IMR-90 (cell line): ENCODE measurements around the gene MYT1. TPM values are rescaled to one million over a fixed set of nuclear protein-coding genes. Genes with fewer than 3 reads are reported as not detected.

Experiments used
- ATAC-seq: fragments of 200-7000 bp; cut with Tn5 transposase; 2 replicates; pipeline ENCODE4 v1.9.1; 2020; ENCODE audit warnings: low read depth, mild to moderate bottlenecking, moderate library complexity
- BruUV-seq: library from RNA; stranded (reverse); fragments of 400-500 nt; replicated peaks from 2 replicates; lab custom pipeline; 2021; lab: Mats Ljungman, UMichigan
- CTCF ChIA-PET: fragments of 300-600 bp; formaldehyde crosslinking; extraction: SDS; loops from one replicate; lab custom pipeline; 2021; ENCODE audit warnings: antibody characterized with exemption; lab: Yijun Ruan, JAX
- POLR2A ChIA-PET: fragments of 300-600 bp; sonication (Branson Sonifier 250); formaldehyde crosslinking; loops from one replicate; lab custom pipeline; 2022; ENCODE audit warnings: antibody characterized with exemption; ENCODE audit not compliant: unreplicated experiment; lab: Charles Lee
- DNase-seq: peaks from one replicate; pipeline ENCODE4 v3.0.0; 2013
- H2AFZ ChIP-seq: replicated peaks from 2 replicates; pipeline ENCODE3; 2013; ENCODE audit warnings: low read length, mild to moderate bottlenecking; ENCODE audit not compliant: poor library complexity
- H2AK5ac ChIP-seq: 2 replicates; pipeline ENCODE4 v1.6.1; 2013; ENCODE audit warnings: low read depth, low read length, inconsistent platforms
- H2AK9ac ChIP-seq: replicated peaks from 2 replicates; pipeline ENCODE3; 2013; ENCODE audit warnings: mild to moderate bottlenecking, low read depth, low read length, moderate library complexity; ENCODE audit not compliant: poor library complexity
- H2BK120ac ChIP-seq: 2 replicates; pipeline ENCODE4 v1.6.1; 2013; ENCODE audit warnings: low read depth, low read length, inconsistent platforms
- H2BK15ac ChIP-seq: 3 replicates; pipeline ENCODE4 v1.6.1; 2013; ENCODE audit warnings: low read depth, low read length, inconsistent platforms
- H2BK20ac ChIP-seq: 2 replicates; pipeline ENCODE4 v1.6.1; 2013; ENCODE audit warnings: low read depth, mild to moderate bottlenecking, inconsistent platforms, low read length, moderate library complexity
- H2BK5ac ChIP-seq: 2 replicates; pipeline ENCODE4 v1.6.1; 2013; ENCODE audit warnings: mild to moderate bottlenecking, low read depth, low read length, inconsistent platforms; ENCODE audit not compliant: poor library complexity, severe bottlenecking
- H3K14ac ChIP-seq: replicated peaks from 2 replicates; pipeline ENCODE4 v1.6.1; 2013; ENCODE audit warnings: low read depth, low read length, inconsistent platforms
- H3K18ac ChIP-seq: 2 replicates; pipeline ENCODE4 v1.6.1; 2013; ENCODE audit warnings: low read depth, low read length, control low read depth
- H3K23ac ChIP-seq: 2 replicates; pipeline ENCODE4 v1.6.1; 2013; ENCODE audit warnings: low read depth, low read length, inconsistent platforms
- H3K27ac ChIP-seq: 2 replicates; pipeline ENCODE4 v1.5.1; 2013; ENCODE audit warnings: mild to moderate bottlenecking, control low read depth, low read length; ENCODE audit not compliant: insufficient read depth
- H3K27me3 ChIP-seq: 2 replicates; pipeline ENCODE4 v1.6.1; 2013; ENCODE audit warnings: low read length; ENCODE audit not compliant: control insufficient read depth, insufficient read depth
- H3K36me3 ChIP-seq: 2 replicates; pipeline ENCODE4 v1.6.1; 2013; ENCODE audit warnings: low read length, mixed read lengths; ENCODE audit not compliant: control insufficient read depth, insufficient read depth
- H3K4ac ChIP-seq: 2 replicates; pipeline ENCODE4 v1.6.1; 2013; ENCODE audit warnings: low read depth, low read length, inconsistent platforms
- H3K4me1 ChIP-seq: 2 replicates; pipeline ENCODE4 v1.6.1; 2013; ENCODE audit warnings: low read length, mixed read lengths; ENCODE audit not compliant: control insufficient read depth, insufficient read depth
- H3K4me2 ChIP-seq: 2 replicates; pipeline ENCODE4 v1.6.1; 2013; ENCODE audit warnings: low read depth, mild to moderate bottlenecking, control low read depth, low read length, moderate library complexity
- H3K4me3 ChIP-seq: 2 replicates; pipeline ENCODE4 v1.5.1; 2013; ENCODE audit warnings: low read depth, mild to moderate bottlenecking, control low read depth, low read length, moderate library complexity; ENCODE audit not compliant: insufficient read depth
- H3K56ac ChIP-seq: 2 replicates; pipeline ENCODE4 v1.6.1; 2013; ENCODE audit warnings: low read length, inconsistent platforms; ENCODE audit not compliant: insufficient read depth; ENCODE audit errors: extremely low read depth
- H3K79me1 ChIP-seq, 2 experiments: 2 replicates each; pipeline ENCODE4 v1.6.1; 2013; ENCODE audit warnings: low read length in 2 of 2, inconsistent platforms in 1 of 2, low read depth in 1 of 2
- H3K9ac ChIP-seq: 2 replicates; pipeline ENCODE4 v1.6.1; 2013; ENCODE audit warnings: low read depth, low read length, control low read depth
- H3K9me1 ChIP-seq: 2 replicates; pipeline ENCODE4 v1.6.1; 2013; ENCODE audit warnings: low read length, inconsistent platforms; ENCODE audit not compliant: insufficient read depth
- H3K9me3 ChIP-seq: 2 replicates; pipeline ENCODE4 v1.6.1; 2013; ENCODE audit warnings: low read length; ENCODE audit not compliant: control insufficient read depth, insufficient read depth
- H4K20me1 ChIP-seq: 2 replicates; pipeline ENCODE4 v1.6.1; 2013; ENCODE audit warnings: low read length, inconsistent platforms; ENCODE audit not compliant: insufficient read depth
- H4K5ac ChIP-seq: 2 replicates; pipeline ENCODE4 v1.6.1; 2013; ENCODE audit warnings: mild to moderate bottlenecking, low read depth, low read length, control low read depth
- H4K8ac ChIP-seq, 2 experiments: 2 replicates each; pipeline ENCODE4 v1.6.1; 2013; ENCODE audit warnings: low read depth in 2 of 2, low read length in 2 of 2, control low read depth in 1 of 2, inconsistent platforms in 1 of 2
- H4K91ac ChIP-seq: 2 replicates; pipeline ENCODE4 v1.6.1; 2013; ENCODE audit warnings: low read depth, low read length, inconsistent platforms; ENCODE audit not compliant: insufficient read depth
- BHLHE40 ChIP-seq: fragments of 150-350 bp; IDR thresholded peaks from 2 replicates; pipeline ENCODE4 v1.6.1; 2016; ENCODE audit warnings: mild to moderate bottlenecking, low read depth, low read length
- CEBPB ChIP-seq: IDR thresholded peaks from 2 replicates; pipeline ENCODE4 v1.6.1; 2012; ENCODE audit warnings: low read depth, low read length, improper control_type of control experiment
- USF2 ChIP-seq: fragments of 150-350 bp; IDR thresholded peaks from 2 replicates; pipeline ENCODE4 v1.6.1; 2017; ENCODE audit warnings: mild to moderate bottlenecking, antibody characterized with exemption, low read length, low read depth
- WGBS, 2 experiments: methylation state at CpG; one replicate each; pipeline versions ENCODE4 v1.1.5 to v1.1.7; 2013; ENCODE audit warnings: missing lambda C conversion rate in 2 of 2; ENCODE audit not compliant: insufficient read length in 1 of 2; ENCODE audit errors: extremely low coverage in 2 of 2; 5-methylcytosine and 5-hydroxymethylcytosine counted together
- dilution Hi-C: fragments of 300-500 bp; cut with HindIII; formaldehyde crosslinking; loops from one replicate; pipeline ENCODE4 v1.14.3; 2018; ENCODE audit warnings: low sequenced_read_pairs; ENCODE audit not compliant: unreplicated experiment
- in situ Hi-C: fragments of 300-500 bp; cut with MboI; formaldehyde crosslinking; loops from 3 replicates; pipeline ENCODE4 v1.14.3; 2019; ENCODE audit warnings: low sequenced_read_pairs, inconsistent platforms, mixed read lengths
- intact Hi-C: fragments of 100-400 bp; cut with micrococcal nuclease; formaldehyde crosslinking; loops from 2 replicates; pipeline ENCODE4 v1.10.0; 2022
- polyA plus RNA-seq, 3 experiments: library from polyadenylated mRNA; depleted of rRNA; stranded (reverse); fragments of >200 nt; gene quantifications; 2 replicates each; pipeline ENCODE4 v1.2.3, GENCODE V29; 2012; ENCODE audit warnings: low replicate concordance in 1 of 3
- total RNA-seq: library from RNA; depleted of rRNA; stranded (reverse); fragments of >200 nt; gene quantifications from 2 replicates; pipeline ENCODE4 v1.2.3, GENCODE V29; 2012

Gene MYT1
- total and polyA plus RNA-seq, 2 of the 4 experiments (the other 2 are of a cell fraction): not detected

DNA sequence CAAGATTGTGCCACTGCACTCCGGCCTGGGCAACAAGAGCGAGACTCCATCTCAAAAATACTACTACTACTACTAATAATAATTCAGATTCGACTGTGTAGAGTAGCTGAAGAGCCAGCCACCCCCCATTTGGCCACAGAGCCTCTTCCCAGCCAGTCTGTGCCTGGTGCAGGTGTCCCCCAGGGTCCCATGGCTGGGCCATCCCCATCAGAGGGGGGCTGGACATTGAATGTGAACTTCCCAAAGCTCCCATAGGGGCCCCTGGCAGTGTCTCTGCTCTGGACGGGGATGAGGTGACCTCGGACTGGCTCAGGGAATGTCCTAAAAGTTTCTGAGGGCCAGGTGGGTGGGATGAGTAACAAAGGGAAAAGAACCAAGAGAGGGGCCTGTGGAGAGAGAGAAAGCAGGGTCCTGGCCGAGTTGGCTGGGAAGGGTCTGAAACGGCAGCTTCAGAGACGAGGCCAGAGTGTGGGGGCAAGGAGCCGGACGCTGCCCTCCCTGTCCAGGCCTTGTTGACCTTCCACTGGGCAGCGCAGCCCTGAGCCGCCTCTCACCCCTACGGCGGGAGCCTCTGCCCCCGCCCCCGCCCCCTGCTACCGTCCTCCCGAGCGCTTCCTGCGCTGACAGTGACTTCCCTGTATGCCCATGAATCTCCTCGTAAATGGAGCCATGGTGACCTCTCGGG, 66.4 kb downstream of the MYT1 start:
- no peak overlapping the region for H2BK120ac ChIP-seq
- no peak overlapping the region for H2BK15ac ChIP-seq
- WGBS, 2 experiments: 80% methylated on average over 8 of the region's 22 CpGs; no CpG with 5 or more reads in 1 of the 2 experiments
- no peaks in the 10 kb centered on the region for H3K9me3 ChIP-seq
- no peak overlapping the region for H3K18ac ChIP-seq
- CTCF ChIA-PET: no interaction called here
- H3K23ac ChIP-seq: no peak overlapping the region
- H3K9ac ChIP-seq: no peak overlapping the region
- POLR2A ChIA-PET: no interaction called here
- H3K14ac ChIP-seq: no peak overlapping the region
- no peak overlapping the region for H2AK9ac ChIP-seq
- H4K8ac ChIP-seq: no peak overlapping the region
- no peaks in the 10 kb centered on the region for H3K36me3 ChIP-seq
- H3K27me3 ChIP-seq: peaks cover 8% of the 10 kb centered on the region; the same call in 1 of the 2 replicates
- intact Hi-C loops (no loop called here), dilution Hi-C loops (no loop called here), in situ Hi-C loops (no loop called here)
- H3K4ac ChIP-seq: no peak overlapping the region
- no peak overlapping the region for H3K27ac ChIP-seq
- no peak overlapping the region for H2BK5ac ChIP-seq
- H4K5ac ChIP-seq: no peak overlapping the region
- no peaks in the 10 kb centered on the region for H4K20me1 ChIP-seq
- H3K79me1 ChIP-seq: no peaks in the 10 kb centered on the region
- no peak overlapping the region for H3K56ac ChIP-seq
- no peak overlapping the region for H2AK5ac ChIP-seq
- peaks cover 3% of the 10 kb centered on the region; the same call in 1 of the 2 replicates for H3K9me1 ChIP-seq
- TF ChIP-seq BHLHE40 (no peak), CEBPB (no peak), USF2 (no peak)
- no peak overlapping the region for H3K4me3 ChIP-seq
- no peak overlapping the region for H2BK20ac ChIP-seq
- no peak overlapping the region for H2AFZ ChIP-seq
- ATAC-seq: no peak
- no peaks in the 10 kb centered on the region for H3K4me1 ChIP-seq
- no TSS peak for BruUV-seq
- no peak overlapping the region for H3K4me2 ChIP-seq
- H4K91ac ChIP-seq: no peak overlapping the region
- no peak for DNase-seq
